ENCODE results near the gene ANKRD11. TPM values are rescaled to one million over a fixed set of nuclear protein-coding genes. Genes with fewer than 3 reads are reported as not detected.
"Not testable (repeated sequence)": the region's sequence is repeated elsewhere in the genome, so short reads cannot be mapped to it uniquely, and the experiment has no call there.

The ANKRD11 gene
- total RNA-seq, 1 experiment from 2014 or later, result 54.4 TPM

GRCh38 chr16:89277641-89278341 lies 212.6 kb downstream of the ANKRD11 start:
- no peak for DNase-seq
- Histone ChIP-seq H3K4me3 (ENCODE audit: insufficient read depth, low read depth, low read length) (no peak overlapping the region), H3K36me3 (replicated peaks; ENCODE audit: control insufficient read depth, insufficient read depth, low read length) (peaks cover 23% of the 10 kb centered on the region), H3K27me3 (ENCODE audit: control insufficient read depth, insufficient read depth, low read length) (no peaks in the 10 kb centered on the region)

- no peak for DNase-seq
- H3K27me3 ChIP-seq (ENCODE audit: control insufficient read depth, insufficient read depth, low read length), result no peaks in the 10 kb centered on the region
- H3K36me3 ChIP-seq (replicated peaks; ENCODE audit: control insufficient read depth, insufficient read depth, low read length), result peaks cover 22% of the 10 kb centered on the region
- H3K4me3 ChIP-seq (ENCODE audit: insufficient read depth, low read depth, low read length), result no peak overlapping the region
Measured at GRCh38 chr16:89277049-89277448, 213.3 kb downstream of the ANKRD11 start.

- Histone ChIP-seq H3K4me3 (ENCODE audit: insufficient read depth, low read depth, low read length) (no peak overlapping the region), H3K27me3 (ENCODE audit: control insufficient read depth, insufficient read depth, low read length) (no peaks in the 10 kb centered on the region), H3K36me3 (replicated peaks; ENCODE audit: control insufficient read depth, insufficient read depth, low read length) (peaks cover 22% of the 10 kb centered on the region)
- DNase-seq, result no peak
Measured at GRCh38 chr16:89275837-89276720, 214.3 kb downstream of the ANKRD11 start.

GRCh38 chr16:89275284-89275584 lies 215.1 kb downstream of the ANKRD11 start:
- Histone ChIP-seq H3K4me3 (ENCODE audit: insufficient read depth, low read depth, low read length) (no peak overlapping the region), H3K27me3 (ENCODE audit: control insufficient read depth, insufficient read depth, low read length) (no peaks in the 10 kb centered on the region), H3K36me3 (replicated peaks; ENCODE audit: control insufficient read depth, insufficient read depth, low read length) (peaks cover 22% of the 10 kb centered on the region)
- DNase-seq, result no peak

- Histone ChIP-seq H3K4me3 (ENCODE audit: insufficient read depth, low read depth, low read length) (no peak overlapping the region), H3K27me3 (ENCODE audit: control insufficient read depth, insufficient read depth, low read length) (no peaks in the 10 kb centered on the region), H3K36me3 (replicated peaks; ENCODE audit: control insufficient read depth, insufficient read depth, low read length) (peaks cover 26% of the 10 kb centered on the region)
- no peak for DNase-seq
Measured at GRCh38 chr16:89274561-89275283, 215.6 kb downstream of the ANKRD11 start.

- Histone ChIP-seq H3K4me3 (ENCODE audit: insufficient read depth, low read depth, low read length) (no peak overlapping the region), H3K27me3 (ENCODE audit: control insufficient read depth, insufficient read depth, low read length) (no peaks in the 10 kb centered on the region), H3K36me3 (replicated peaks; ENCODE audit: control insufficient read depth, insufficient read depth, low read length) (peaks cover 29% of the 10 kb centered on the region)
- DNase-seq, result no peak
Measured at GRCh38 chr16:89273741-89274472, 216.5 kb downstream of the ANKRD11 start.

- H3K36me3 ChIP-seq (replicated peaks; ENCODE audit: control insufficient read depth, insufficient read depth, low read length), result peaks cover 27% of the 10 kb centered on the region
- H3K4me3 ChIP-seq (ENCODE audit: insufficient read depth, low read depth, low read length), result no peak overlapping the region
- no peaks in the 10 kb centered on the region for H3K27me3 ChIP-seq (ENCODE audit: control insufficient read depth, insufficient read depth, low read length)
- no peak for DNase-seq
Measured at GRCh38 chr16:89272631-89273030, 217.7 kb downstream of the ANKRD11 start.

GRCh38 chr16:89270666-89271345 lies 219.6 kb downstream of the ANKRD11 start:
- DNase-seq, result peak; percentile 46
- Histone ChIP-seq H3K36me3 (replicated peaks; ENCODE audit: control insufficient read depth, insufficient read depth, low read length) (peaks cover 26% of the 10 kb centered on the region), H3K4me3 (ENCODE audit: insufficient read depth, low read depth, low read length) (no peak overlapping the region), H3K27me3 (ENCODE audit: control insufficient read depth, insufficient read depth, low read length) (no peaks in the 10 kb centered on the region)

GRCh38 chr16:89269805-89270665 lies 220.3 kb downstream of the ANKRD11 start:
- peaks cover 21% of the 10 kb centered on the region for H3K36me3 ChIP-seq (replicated peaks; ENCODE audit: control insufficient read depth, insufficient read depth, low read length)
- H3K27me3 ChIP-seq (ENCODE audit: control insufficient read depth, insufficient read depth, low read length), result no peaks in the 10 kb centered on the region
- DNase-seq, result peak; percentile 61
- no peak overlapping the region for H3K4me3 ChIP-seq (ENCODE audit: insufficient read depth, low read depth, low read length)

- Histone ChIP-seq H3K36me3 (replicated peaks; ENCODE audit: control insufficient read depth, insufficient read depth, low read length) (peaks cover 18% of the 10 kb centered on the region), H3K27me3 (ENCODE audit: control insufficient read depth, insufficient read depth, low read length) (no peaks in the 10 kb centered on the region), H3K4me3 (ENCODE audit: insufficient read depth, low read depth, low read length) (no peak overlapping the region)
- DNase-seq, result no peak
Measured at GRCh38 chr16:89268987-89269735, 221.2 kb downstream of the ANKRD11 start.

GRCh38 chr16:89268585-89268984 lies 221.8 kb downstream of the ANKRD11 start:
- H3K36me3 ChIP-seq (replicated peaks; ENCODE audit: control insufficient read depth, insufficient read depth, low read length), result peaks cover 15% of the 10 kb centered on the region
- DNase-seq, result peak; percentile 48
- H3K27me3 ChIP-seq (ENCODE audit: control insufficient read depth, insufficient read depth, low read length), result no peaks in the 10 kb centered on the region
- no peak overlapping the region for H3K4me3 ChIP-seq (ENCODE audit: insufficient read depth, low read depth, low read length)

GRCh38 chr16:89267746-89268145 lies 222.6 kb downstream of the ANKRD11 start:
- not testable (repeated sequence) for H3K4me3 ChIP-seq (ENCODE audit: insufficient read depth, low read depth, low read length); DNase-seq; H3K27me3 ChIP-seq (ENCODE audit: control insufficient read depth, insufficient read depth, low read length)
- peaks cover 12% of the 10 kb centered on the region for H3K36me3 ChIP-seq (replicated peaks; ENCODE audit: control insufficient read depth, insufficient read depth, low read length)

Data from H7 (cell line).